Naive thymus-derived CD4-positive, alpha-beta T cell (primary cell): ENCODE measurements around the gene DNAJC2. TPM values are rescaled to one million over a fixed set of nuclear protein-coding genes. Genes with fewer than 3 reads are reported as not detected.
A peak's percentile ranks its signal among the peaks of the same experiment; 100 is the strongest.

ENCODE experiments used
- ATAC-seq: fragments of 150-1000 bp; cut with Tn5 transposase; 2 replicates; pipeline ENCODE4 v1.10.0; 2021; ENCODE audit warnings: mild to moderate bottlenecking, moderate library complexity
- CTCF ChIA-PET: fragments of 350-600 bp; sonication (Branson Sonifier 250); formaldehyde crosslinking; loops from one replicate; lab custom pipeline; 2021; ENCODE audit warnings: antibody characterized with exemption; lab: Charles Lee
- POLR2A ChIA-PET: fragments of 350-600 bp; sonication (Branson Sonifier 250); formaldehyde crosslinking; loops from one replicate; lab custom pipeline; 2021; ENCODE audit warnings: antibody characterized with exemption, inconsistent platforms; lab: Charles Lee
- DNase-seq, 9 donors: peaks; one replicate each; pipeline versions ENCODE4 v3.0.0 to v3.0.0-alpha.2; 2020 to 2022; ENCODE audit warnings: mixed read lengths in 1 of 9
- H3K27ac ChIP-seq: one replicate; pipeline ENCODE4 v1.7.0; 2013; ENCODE audit warnings: mild to moderate bottlenecking, low read depth, low read length, moderate library complexity
- H3K27me3 ChIP-seq, 2 donors: one replicate each; pipeline ENCODE4 v1.7.0; 2013; ENCODE audit warnings: low read length in 2 of 2, mild to moderate bottlenecking in 2 of 2, moderate library complexity in 2 of 2; ENCODE audit not compliant: control insufficient read depth in 2 of 2, insufficient read depth in 2 of 2
- H3K36me3 ChIP-seq, 3 experiments: 1 replicate in 2 of 3; 2 replicates in 1 of 3; pipeline ENCODE4 v1.7.0; 2013; ENCODE audit warnings: low read length in 3 of 3, mild to moderate bottlenecking in 3 of 3, moderate library complexity in 1 of 3; ENCODE audit not compliant: insufficient read depth in 3 of 3, control insufficient read depth in 2 of 3
- H3K4me1 ChIP-seq, 2 donors: one replicate each; pipeline ENCODE4 v1.7.0; 2013; ENCODE audit warnings: low read length in 2 of 2, mild to moderate bottlenecking in 2 of 2, moderate library complexity in 1 of 2; ENCODE audit not compliant: control insufficient read depth in 2 of 2, insufficient read depth in 2 of 2
- H3K4me3 ChIP-seq: 2 replicates; pipeline ENCODE4 v1.7.0; 2013; ENCODE audit warnings: mild to moderate bottlenecking, low read length
- H3K9me3 ChIP-seq, 3 experiments: 1 replicate in 2 of 3; 2 replicates in 1 of 3; pipeline ENCODE4 v1.7.0; 2013; ENCODE audit warnings: low read length in 3 of 3; ENCODE audit not compliant: control insufficient read depth in 2 of 3
- H3K27ac Mint-ChIP-seq, 9 donors: one replicate each; pipeline ENCODE4 v1.8.0; 2020 to 2022; ENCODE audit warnings: mixed read lengths in 9 of 9, mild to moderate bottlenecking in 8 of 9, moderate library complexity in 5 of 9, inconsistent platforms in 2 of 9
- H3K27me3 Mint-ChIP-seq, 5 donors: one replicate each; pipeline ENCODE4 v1.8.0; 2021 to 2022; ENCODE audit warnings: mixed read lengths in 5 of 5, mild to moderate bottlenecking in 1 of 5
- H3K36me3 Mint-ChIP-seq, 5 donors: one replicate each; pipeline ENCODE4 v1.8.0; 2020 to 2022; ENCODE audit warnings: mixed read lengths in 5 of 5, mild to moderate bottlenecking in 3 of 5, inconsistent platforms in 1 of 5
- H3K4me1 Mint-ChIP-seq, 7 donors: one replicate each; pipeline ENCODE4 v1.8.0; 2020 to 2022; ENCODE audit warnings: mixed read lengths in 7 of 7, mild to moderate bottlenecking in 3 of 7, inconsistent platforms in 1 of 7
- H3K4me3 Mint-ChIP-seq, 10 donors: one replicate each; pipeline ENCODE4 v1.8.0; 2020 to 2022; ENCODE audit warnings: mild to moderate bottlenecking in 10 of 10, mixed read lengths in 10 of 10, moderate library complexity in 6 of 10, inconsistent platforms in 2 of 10
- H3K9me3 Mint-ChIP-seq, 11 donors: one replicate each; pipeline ENCODE4 v1.8.0; 2020 to 2022; ENCODE audit warnings: mixed read lengths in 11 of 11, mild to moderate bottlenecking in 4 of 11, inconsistent platforms in 1 of 11, moderate library complexity in 1 of 11
- intact Hi-C, 2 donors: fragments of 100-400 bp; cut with micrococcal nuclease; formaldehyde crosslinking; loops; one replicate each; pipeline ENCODE4 v1.15.1; 2023
- polyA plus RNA-seq, 2 donors: library from polyadenylated mRNA; unstranded; fragments of 300-500 nt; fragmentation: Illumina TruSeq; gene quantifications; one replicate each; pipeline ENCODE4 v1.2.3, GENCODE V29; 2021
- total RNA-seq, 6 experiments: library from RNA in 5 of 6; stranded (reverse) in 5 of 6; gene quantifications; 1 replicate in 5 of 6; 2 replicates in 1 of 6; pipeline ENCODE4 v1.2.3 and lab custom pipeline; 2021 to 2026

DNAJC2 gene
- total and polyA plus RNA-seq, 7 experiments from 2014 or later, result 18.2 to 52.7 (median 37.5) TPM

DNA sequence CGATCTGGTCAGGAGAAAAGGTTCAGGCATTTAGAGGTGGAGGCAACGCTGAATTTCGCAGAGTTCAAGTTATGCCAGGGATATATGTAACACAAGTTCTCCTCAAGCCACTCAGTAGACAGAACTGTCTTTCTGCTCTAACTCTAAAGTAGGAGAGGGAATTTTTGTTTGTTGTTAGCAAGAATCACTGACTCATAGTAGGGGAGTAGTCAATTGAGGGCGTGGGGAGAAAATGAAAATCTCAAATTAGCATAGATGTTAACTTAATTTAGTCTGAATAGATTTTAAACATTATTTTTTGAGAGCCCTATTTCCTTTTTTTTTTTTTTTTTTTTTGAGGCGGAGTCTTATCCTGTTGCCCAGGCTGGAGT is 37.5 kb upstream of the DNAJC2 start:
- Mint-ChIP-seq H3K27me3 (peaks cover 0 to 17% (median 4%) of the 10 kb centered on the region in 5 donors), H3K36me3 (no peaks in the 10 kb centered on the region), H3K9me3 (no peaks in the 10 kb centered on the region), H3K27ac (no peak overlapping the region), H3K4me3 (no peak overlapping the region), H3K4me1 (peaks cover 0 to 3% (median 0%) of the 10 kb centered on the region in 7 donors)
- ChIA-PET POLR2A (no interaction called here), CTCF (no interaction called here)
- intact Hi-C loops, result no loop called here
- Histone ChIP-seq H3K9me3 (no peaks in the 10 kb centered on the region), H3K36me3 (no peaks in the 10 kb centered on the region), H3K27me3 (no peaks in the 10 kb centered on the region), H3K4me1 (no peaks in the 10 kb centered on the region), H3K27ac (no peak overlapping the region), H3K4me3 (no peak overlapping the region)
- DNase-seq (no peak), ATAC-seq (no peak)

DNA sequence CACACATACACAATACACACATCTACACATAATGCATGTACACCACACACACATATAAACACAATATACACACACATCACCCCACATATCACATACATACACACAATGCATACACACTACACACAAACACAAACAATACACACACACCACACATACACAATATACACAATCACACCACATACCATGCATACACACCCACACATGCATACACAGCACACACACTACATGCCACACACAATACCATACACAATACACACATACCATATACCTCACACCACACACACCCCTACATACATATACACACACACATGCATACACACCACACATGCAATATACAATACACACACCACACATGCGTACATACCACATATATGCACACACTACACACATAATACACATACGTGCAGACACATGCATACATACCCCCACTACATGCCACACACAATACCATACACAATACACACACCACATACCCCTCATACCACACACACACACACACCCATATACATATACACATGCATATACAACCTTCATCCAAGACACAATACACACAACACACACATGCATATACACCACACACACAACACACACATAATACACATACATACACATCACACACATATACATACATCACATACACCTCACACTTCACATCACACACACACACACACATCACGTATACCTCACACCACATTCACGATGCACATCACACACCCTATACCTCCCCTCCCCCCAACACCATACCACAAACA is 36.9 kb upstream of the DNAJC2 start:
- ChIA-PET POLR2A (no interaction called here), CTCF (no interaction called here)
- Histone ChIP-seq H3K27me3 (no peaks in the 10 kb centered on the region), H3K4me3 (no peak overlapping the region), H3K27ac (no peak overlapping the region), H3K4me1 (no peaks in the 10 kb centered on the region), H3K9me3 (no peaks in the 10 kb centered on the region), H3K36me3 (no peaks in the 10 kb centered on the region)
- no peak overlapping the region for H3K27ac Mint-ChIP-seq
- H3K4me1 Mint-ChIP-seq, result peaks cover 0 to 3% (median 0%) of the 10 kb centered on the region in 7 donors
- intact Hi-C loops, result no loop called here
- H3K27me3 Mint-ChIP-seq, result peaks cover 0 to 20% (median 4%) of the 10 kb centered on the region in 5 donors
- H3K36me3 Mint-ChIP-seq, result no peaks in the 10 kb centered on the region
- no peaks in the 10 kb centered on the region for H3K9me3 Mint-ChIP-seq
- H3K4me3 Mint-ChIP-seq, result no peak overlapping the region
- no peak for DNase-seq
- peak; percentile 27 for ATAC-seq

DNA sequence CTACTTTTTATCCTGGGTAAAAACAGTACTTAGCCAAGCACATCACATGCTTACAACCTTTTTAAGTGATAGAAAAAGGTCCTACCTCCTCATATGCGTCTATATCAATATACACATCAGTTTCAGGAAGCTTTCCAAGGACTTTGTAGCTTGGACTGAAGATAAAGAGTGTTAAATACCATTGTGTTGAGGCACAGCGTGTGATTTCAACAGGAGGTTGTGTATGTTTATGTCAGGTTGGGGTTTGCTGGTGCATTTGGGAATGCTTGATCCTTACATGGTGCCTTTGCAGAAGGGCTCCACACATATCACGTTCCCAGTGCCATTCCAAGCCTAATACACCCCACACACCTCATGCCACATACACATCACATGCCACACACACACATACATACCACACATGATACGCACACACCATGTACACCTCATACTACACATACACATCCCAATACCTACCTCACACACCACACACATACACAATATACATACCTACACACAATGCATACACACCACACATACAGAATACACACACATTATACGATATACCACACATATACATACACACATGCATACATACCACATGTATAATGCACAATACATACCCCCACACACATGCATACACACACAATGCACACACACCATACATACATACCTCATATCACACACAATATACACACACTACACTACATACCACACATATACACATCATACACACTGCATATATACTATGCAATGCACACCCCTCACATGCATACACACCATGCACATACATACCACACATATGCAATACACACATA is 36.0 kb upstream of the DNAJC2 start:
- H3K9me3 Mint-ChIP-seq, result no peaks in the 10 kb centered on the region
- no peaks in the 10 kb centered on the region for H3K36me3 Mint-ChIP-seq
- H3K9me3 ChIP-seq, result no peaks in the 10 kb centered on the region
- no peak overlapping the region for H3K27ac ChIP-seq
- H3K36me3 ChIP-seq, result no peaks in the 10 kb centered on the region
- ATAC-seq, result peak; percentile 24
- H3K4me1 ChIP-seq, result no peaks in the 10 kb centered on the region
- H3K27ac Mint-ChIP-seq, result no peak overlapping the region
- CTCF ChIA-PET, result no interaction called here
- POLR2A ChIA-PET, result no interaction called here
- no peak for DNase-seq
- H3K4me3 Mint-ChIP-seq, result no peak overlapping the region
- H3K4me1 Mint-ChIP-seq, result peaks cover 0 to 3% (median 0%) of the 10 kb centered on the region in 7 donors
- intact Hi-C loops, result no loop called here
- no peak overlapping the region for H3K4me3 ChIP-seq
- no peaks in the 10 kb centered on the region for H3K27me3 ChIP-seq
- H3K27me3 Mint-ChIP-seq, result peaks cover 0 to 20% (median 4%) of the 10 kb centered on the region in 5 donors

DNA sequence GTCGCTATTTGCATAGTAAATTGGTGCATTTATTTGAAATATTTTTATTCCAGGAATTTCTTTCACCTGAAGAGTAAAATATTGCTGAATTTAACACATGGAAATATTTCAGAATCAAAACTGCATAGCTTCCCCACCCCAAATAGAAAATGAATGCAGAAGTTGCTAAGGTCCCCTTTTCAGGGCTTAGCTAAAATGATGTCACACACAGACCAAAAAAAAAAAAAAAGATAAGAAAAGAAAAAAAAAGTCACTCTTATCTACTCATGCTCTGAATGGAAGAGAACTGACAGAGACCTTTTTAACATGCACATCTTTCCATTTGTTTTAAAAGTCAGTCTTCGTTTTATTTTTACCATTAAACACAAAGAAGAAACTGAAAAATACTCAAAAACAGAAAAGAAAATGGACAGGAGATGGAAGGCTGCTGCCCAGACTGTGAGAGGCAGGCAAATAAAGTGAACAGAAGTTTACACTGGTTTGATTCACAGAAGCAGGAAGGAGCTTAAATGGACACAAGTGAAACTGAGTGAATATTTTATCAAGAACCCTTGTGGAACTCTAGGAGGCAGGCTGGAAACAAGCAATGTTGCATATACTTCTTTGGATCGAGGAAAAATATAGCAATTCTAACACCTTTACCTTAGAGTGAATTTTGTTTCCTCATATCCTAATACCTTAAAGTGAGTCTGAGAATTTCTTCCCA is 34.9 kb upstream of the DNAJC2 start:
- Mint-ChIP-seq H3K27me3 (peaks cover 0 to 20% (median 4%) of the 10 kb centered on the region in 5 donors), H3K9me3 (no peaks in the 10 kb centered on the region), H3K36me3 (no peaks in the 10 kb centered on the region), H3K4me1 (peaks cover 0 to 3% (median 0%) of the 10 kb centered on the region in 7 donors), H3K27ac (no peak overlapping the region), H3K4me3 (no peak overlapping the region)
- H3K27me3 ChIP-seq, result no peaks in the 10 kb centered on the region
- POLR2A ChIA-PET, result no interaction called here
- CTCF ChIA-PET, result no interaction called here
- no peak for DNase-seq
- H3K9me3 ChIP-seq, result no peaks in the 10 kb centered on the region
- H3K4me3 ChIP-seq, result no peak overlapping the region
- no peaks in the 10 kb centered on the region for H3K36me3 ChIP-seq
- no peak overlapping the region for H3K27ac ChIP-seq
- intact Hi-C loops, result no loop called here
- ATAC-seq, result no peak
- no peaks in the 10 kb centered on the region for H3K4me1 ChIP-seq

DNA sequence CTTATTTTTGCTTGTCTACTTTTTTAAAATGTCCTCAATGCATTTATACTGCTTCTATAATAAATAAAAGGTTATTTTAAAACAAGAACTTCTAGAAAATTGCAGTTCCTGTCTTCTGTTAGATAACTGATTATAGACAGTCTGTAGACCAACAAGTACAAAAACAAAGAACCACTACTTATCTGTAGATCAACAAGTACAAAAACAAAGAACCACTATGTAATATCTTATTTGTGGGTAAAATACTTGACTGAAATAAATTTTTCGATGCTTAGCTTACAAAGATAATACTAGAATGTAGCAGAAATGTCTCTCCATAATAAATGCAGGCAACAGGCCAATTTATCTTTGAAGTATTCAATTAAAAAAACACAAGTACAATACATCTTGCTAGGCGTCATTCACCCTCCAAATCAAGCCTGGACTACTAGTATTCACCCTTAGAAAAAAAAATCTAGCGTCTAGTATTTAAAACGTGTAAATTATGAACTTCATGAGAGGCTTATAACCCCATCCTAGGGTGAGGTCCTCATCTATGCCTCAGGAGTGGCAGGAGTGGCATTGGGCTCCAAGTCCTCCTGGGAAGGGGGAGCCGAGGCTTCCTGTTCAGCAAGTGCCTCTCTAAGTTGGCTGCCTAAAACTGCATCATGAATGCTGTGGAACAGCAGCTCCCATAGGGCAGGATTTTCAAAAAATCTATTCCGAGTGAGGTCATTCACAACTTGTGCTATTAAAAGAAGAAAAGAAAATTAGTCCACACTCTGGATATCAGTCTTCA is 29.5 kb upstream of the DNAJC2 start:
- Histone ChIP-seq H3K27me3 (no peaks in the 10 kb centered on the region), H3K4me1 (no peaks in the 10 kb centered on the region), H3K4me3 (no peak overlapping the region), H3K36me3 (no peaks in the 10 kb centered on the region), H3K9me3 (no peaks in the 10 kb centered on the region), H3K27ac (no peak overlapping the region)
- ChIA-PET POLR2A (no interaction called here), CTCF (no interaction called here)
- Mint-ChIP-seq H3K4me1 (peaks cover 0 to 4% (median 0%) of the 10 kb centered on the region in 7 donors), H3K4me3 (no peak overlapping the region), H3K27me3 (peaks cover 0 to 13% (median 0%) of the 10 kb centered on the region in 5 donors), H3K27ac (no peak overlapping the region), H3K9me3 (no peaks in the 10 kb centered on the region), H3K36me3 (peaks cover 0 to 5% (median 0%) of the 10 kb centered on the region in 5 donors)
- intact Hi-C loops, result no loop called here
- ATAC-seq (peak; percentile 37), DNase-seq (no peak)

DNA sequence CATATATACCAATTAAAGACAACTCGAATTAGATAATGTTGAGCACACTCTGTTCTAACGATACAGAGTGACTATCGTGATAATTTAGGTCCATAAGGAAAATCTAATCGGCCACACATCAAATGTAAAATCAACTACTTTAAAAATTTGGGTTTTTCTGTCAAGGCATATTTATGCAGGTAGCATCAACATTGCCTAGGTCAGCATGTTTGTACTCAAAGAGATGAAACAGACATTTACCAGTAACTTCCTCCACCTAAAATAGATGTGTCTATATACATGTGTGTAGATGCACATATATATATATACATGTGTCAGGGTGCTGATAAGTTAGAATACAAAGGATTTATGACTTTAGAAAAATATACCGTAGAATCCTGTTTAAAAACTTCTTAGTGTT is 24.9 kb upstream of the DNAJC2 start:
- intact Hi-C loops, result no loop called here
- Mint-ChIP-seq H3K27ac (peak overlapping the region in 1 of 9 donors; percentile 18), H3K9me3 (no peaks in the 10 kb centered on the region), H3K36me3 (peaks cover 7 to 25% (median 23%) of the 10 kb centered on the region in 5 donors), H3K4me3 (no peak overlapping the region), H3K27me3 (peaks cover 0 to 4% (median 0%) of the 10 kb centered on the region in 5 donors), H3K4me1 (peaks cover 0 to 4% (median 0%) of the 10 kb centered on the region in 7 donors)
- CTCF ChIA-PET, result no interaction called here
- no peak overlapping the region for H3K4me3 ChIP-seq
- ATAC-seq (no peak), DNase-seq (no peak)
- H3K36me3 ChIP-seq, result peaks cover 8 to 38% (median 30%) of the 10 kb centered on the region in 3 experiments
- H3K27ac ChIP-seq, result no peak overlapping the region
- POLR2A ChIA-PET, result no interaction called here
- no peaks in the 10 kb centered on the region for H3K4me1 ChIP-seq
- H3K9me3 ChIP-seq, result no peaks in the 10 kb centered on the region
- H3K27me3 ChIP-seq, result no peaks in the 10 kb centered on the region
